Caki2 (cell line): ENCODE data around the gene ZFP69. TPM values are rescaled to one million over a fixed set of nuclear protein-coding genes. Genes with fewer than 3 reads are reported as not detected.
A peak's percentile ranks its signal among the peaks of the same experiment; 100 is the strongest.
"Not testable (repeated sequence)": the region's sequence is repeated elsewhere in the genome, so short reads cannot be mapped to it uniquely, and the experiment has no call there.

ENCODE experiments used
- DNase-seq: peaks from one replicate; pipeline ENCODE4 v3.0.0-alpha.2; 2015; ENCODE audit warnings: low read depth
- in situ Hi-C: cut with HindIII; loops from 2 replicates; pipeline ENCODE4 v1.10.0; 2016; ENCODE audit warnings: low sequenced_read_pairs, low pct_unique_long_range_greater_than_20kb, mixed read lengths
- total RNA-seq: library from RNA; depleted of rRNA; stranded (reverse); fragments of >200 nt; shearing (Covaris generic); gene quantifications from 2 replicates; pipeline ENCODE4 v1.2.3, GENCODE V29; 2014; ENCODE audit warnings: low replicate concordance; rRNA removed

Gene ZFP69
- total RNA-seq, 1 experiment from 2014 or later, result 6.9 TPM

GRCh38 chr1:40495315-40495903 is 18.3 kb downstream of the ZFP69 start:
- peak; percentile 17 for DNase-seq
- in situ Hi-C loops, result loop anchor here (10.0 kb wide), 1 partner anchor 341 kb away; no protein-coding TSS in a partner anchor

GRCh38 chr1:40502651-40503050 is 25.6 kb downstream of the ZFP69 start:
- in situ Hi-C loops, DNase-seq: not testable (repeated sequence)

- no peak for DNase-seq
- in situ Hi-C loops, result no loop called here
These were observed 30.9 kb downstream of the ZFP69 start for GRCh38 chr1:40507973-40508372.

- in situ Hi-C loops, result no loop called here
- peak; percentile 75 for DNase-seq
These were observed 31.6 kb downstream of the ZFP69 start, which contains the start of gene EXO5 for GRCh38 chr1:40508375-40509341. EXO5 (plus strand) TSS chr1:40508767; CDS start chr1:40514545, 5,778 bp downstream.

- no peak for DNase-seq
- in situ Hi-C loops, result no loop called here
These were observed 42.4 kb downstream of the ZFP69 start for GRCh38 chr1:40519517-40519916.

- in situ Hi-C loops, result no loop called here
- DNase-seq, result no peak
These were observed 53.8 kb downstream of the ZFP69 start for GRCh38 chr1:40530735-40531380.

GRCh38 chr1:40531381-40532061 is 54.4 kb downstream of the ZFP69 start, which contains the start of gene ZNF684:
ZNF684 (plus strand) TSS chr1:40531637; CDS start chr1:40533167, 1,530 bp downstream.
- peak; percentile 89 for DNase-seq
- in situ Hi-C loops, result no loop called here

GRCh38 chr1:40532062-40532389 is 54.9 kb downstream of the ZFP69 start:
- DNase-seq, result no peak
- in situ Hi-C loops, result no loop called here

- DNase-seq, result peak; percentile 25
These were observed 55.8 kb downstream of the ZFP69 start for GRCh38 chr1:40532844-40533424.

GRCh38 chr1:40534589-40534988 is 57.5 kb downstream of the ZFP69 start:
- DNase-seq, result no peak
- in situ Hi-C loops, result no loop called here

More at GRCh38 chr1:40532844-40533424, 55.8 kb downstream of the ZFP69 start:
- in situ Hi-C loops, result no loop called here

GRCh38 chr1:40535732-40536131 is 58.6 kb downstream of the ZFP69 start:
- in situ Hi-C loops, result no loop called here
- DNase-seq, result no peak

GRCh38 chr1:40539338-40539737 is 62.2 kb downstream of the ZFP69 start:
- DNase-seq, result no peak
- in situ Hi-C loops, result no loop called here

Other genes with a start within 250 kb of the ZFP69 start
- gene TMCO2, start 229.4 kb upstream of the ZFP69 start, total RNA-seq, result not detected in 2 replicates
- 23.2 and 23.7 TPM in 2 replicates for gene ZMPSTE24, start 219.1 kb upstream of the ZFP69 start, total RNA-seq
- gene COL9A2, start 160.0 kb upstream of the ZFP69 start, total RNA-seq, result not detected in 2 replicates
- gene SMAP2, start 103.6 kb upstream of the ZFP69 start, total RNA-seq, result 12.2 and 18.9 TPM in 2 replicates
- 1.1 and 2.3 TPM in 2 replicates for gene ZFP69B, start 26.8 kb upstream of the ZFP69 start, total RNA-seq
- 5.2 and 6.5 TPM in 2 replicates for gene EXO5, start 31.5 kb downstream of the ZFP69 start, total RNA-seq
- 1.8 and 3.0 TPM in 2 replicates for gene ZNF684, start 54.3 kb downstream of the ZFP69 start, total RNA-seq
- 1.3 and 4.2 TPM in 2 replicates for gene RIMS3, start 188.4 kb downstream of the ZFP69 start, total RNA-seq
- gene NFYC, start 214.4 kb downstream of the ZFP69 start, total RNA-seq, result 16.2 and 25.6 TPM in 2 replicates